ENCODE results near the gene HOXD13.

- TF ChIP-seq CTCF (tag by site-specific recombination; IDR thresholded peaks at IDR 0.05) (peak; percentile 81), ZNF426 (tag by site-specific recombination; IDR thresholded peaks at IDR 0.05) (no peak), TCF7L2 (IDR thresholded peaks at IDR 0.05; ENCODE audit: borderline replicate concordance, low read depth, low read length) (no peak), TRIM28 (IDR thresholded peaks at IDR 0.05; ENCODE audit: borderline replicate concordance, low read length) (no peak), ZNF175 (tag by site-specific recombination; IDR thresholded peaks at IDR 0.05) (no peak), ZBTB8A (tag by site-specific recombination; IDR thresholded peaks at IDR 0.05) (no peak), ZNF558 (tag by site-specific recombination; IDR thresholded peaks at IDR 0.05) (no peak), ZNF341 (tag by site-specific recombination; IDR thresholded peaks at IDR 0.05; ENCODE audit: low read depth) (no peak), ZNF398 (tag by site-specific recombination; IDR thresholded peaks at IDR 0.05) (no peak), ZFHX2 (tag by site-specific recombination; conservative IDR thresholded peaks at IDR 0.05) (no peak), ZBTB21 (tag by site-specific recombination; IDR thresholded peaks at IDR 0.05) (no peak), MEIS1 (CRISPR knock-in tag; IDR thresholded peaks at IDR 0.05; ENCODE audit: borderline replicate concordance) (no peak)
Measured at GRCh38 chr2:176135035-176135440, 42.5 kb downstream of the HOXD13 start.
